UCSD-AML1 (cell line): Measurements from ENCODE around the gene ARHGAP28.

ENCODE experiments used
- DNase-seq: peaks from one replicate; lab custom pipeline; 2025; ENCODE audit not compliant: unreplicated experiment; lab: John Stamatoyannopoulos, UW

ARHGAP28 gene

GRCh38 chr18:6866552-6867085 lies 137.1 kb downstream of the ARHGAP28 start:
- DNase-seq = no peak

- DNase-seq = no peak
These were observed 138.5 kb downstream of the ARHGAP28 start for GRCh38 chr18:6868033-6868432.

GRCh38 chr18:6871566-6871965 lies 142.1 kb downstream of the ARHGAP28 start:
- DNase-seq = no peak

- no peak for DNase-seq
These were observed 143.7 kb downstream of the ARHGAP28 start for GRCh38 chr18:6873040-6873751.

GRCh38 chr18:6874315-6874714 lies 144.8 kb downstream of the ARHGAP28 start:
- DNase-seq = no peak

GRCh38 chr18:6875749-6876148 lies 146.2 kb downstream of the ARHGAP28 start:
- no peak for DNase-seq

GRCh38 chr18:6876641-6877041 lies 147.1 kb downstream of the ARHGAP28 start:
- DNase-seq = no peak

- DNase-seq = no peak
These were observed 147.8 kb downstream of the ARHGAP28 start for GRCh38 chr18:6877288-6877687.

GRCh38 chr18:6878556-6879297 lies 149.2 kb downstream of the ARHGAP28 start:
- no peak for DNase-seq

- DNase-seq = no peak
These were observed 150.1 kb downstream of the ARHGAP28 start for GRCh38 chr18:6879508-6880195.

- no peak for DNase-seq
These were observed 151.7 kb downstream of the ARHGAP28 start for GRCh38 chr18:6881034-6881820.

GRCh38 chr18:6882401-6882800 lies 152.9 kb downstream of the ARHGAP28 start:
- no peak for DNase-seq

- DNase-seq = no peak
These were observed 155.5 kb downstream of the ARHGAP28 start for GRCh38 chr18:6885006-6885481.

GRCh38 chr18:6885992-6886796 lies 156.7 kb downstream of the ARHGAP28 start:
- no peak for DNase-seq

GRCh38 chr18:6886797-6887330 lies 157.3 kb downstream of the ARHGAP28 start:
- no peak for DNase-seq

- DNase-seq = no peak
These were observed 162.3 kb downstream of the ARHGAP28 start for GRCh38 chr18:6891788-6892187.

GRCh38 chr18:6901286-6901926 lies 171.9 kb downstream of the ARHGAP28 start:
- DNase-seq = no peak

GRCh38 chr18:6917072-6917471 lies 187.6 kb downstream of the ARHGAP28 start:
- no peak for DNase-seq
